Measurements from ENCODE around the gene ERFE. TPM values are rescaled to one million over a fixed set of nuclear protein-coding genes. Genes with fewer than 3 reads are reported as not detected.

Gene ERFE
- total and polyA plus RNA-seq, 2 of the 13 experiments (the other 11 are each of a cell fraction or from before 2014, with no cell fraction given), result 0.09 TPM; not detected in 1

DNA sequence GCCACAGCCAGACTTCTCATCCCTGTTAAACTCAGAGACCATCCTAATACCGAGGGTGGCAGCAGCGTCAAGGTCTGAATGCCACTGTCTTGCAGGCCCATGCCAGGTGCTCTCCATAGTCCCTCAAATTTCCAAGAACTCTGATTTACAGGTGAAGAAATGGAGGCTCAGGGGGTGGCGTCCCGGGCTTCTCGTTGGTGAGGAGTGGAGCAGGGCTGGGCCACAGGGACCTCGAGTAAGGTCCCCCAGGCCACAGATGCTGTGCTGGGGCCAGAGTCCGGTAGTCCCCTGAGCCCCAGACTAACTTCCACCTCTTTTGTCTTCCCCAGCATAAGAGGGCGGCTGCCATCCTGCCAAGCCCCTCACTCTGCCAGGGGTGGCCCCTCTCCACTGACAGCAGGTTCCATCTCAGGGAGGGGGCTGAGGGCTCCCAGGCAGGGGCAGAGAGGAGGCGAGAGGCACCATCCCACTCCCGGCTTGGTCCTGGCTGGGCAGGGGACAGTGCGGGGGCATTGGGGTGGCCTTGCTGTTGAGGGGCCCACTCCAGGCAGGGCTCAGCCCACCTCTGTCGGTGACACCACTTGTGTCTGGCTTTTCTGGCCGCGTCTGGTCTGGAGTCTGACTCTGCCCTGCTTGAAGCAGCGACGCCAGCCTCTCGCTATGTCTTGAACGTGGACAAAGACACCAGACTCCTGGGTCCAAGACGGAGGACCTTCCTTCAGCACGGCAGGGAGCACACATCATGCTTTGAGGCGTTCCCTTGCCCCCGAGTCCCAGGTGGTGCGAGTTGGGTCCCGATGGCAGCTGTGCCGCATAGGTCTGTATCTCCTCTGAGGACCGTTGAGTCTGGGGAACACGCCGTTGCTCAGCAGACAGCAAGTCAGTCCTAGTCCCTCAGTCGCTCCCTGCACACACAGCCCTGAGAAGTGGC is 36.2 kb upstream of the ERFE start:
- Histone ChIP-seq H3K27ac (ENCODE audit: extremely low read length, insufficient read depth, low read length) (no peak overlapping the region), H4K20me1 (ENCODE audit: insufficient read depth, low read length) (no peaks in the 10 kb centered on the region), H3K27me3 (ENCODE audit: control insufficient read depth in 1 of 2, insufficient read depth in 2 of 2, low read length in 2 of 2) (peaks cover 3 to 51% of the 10 kb centered on the region in 2 experiments), H3K79me2 (ENCODE audit: insufficient read depth, low read length) (no peaks in the 10 kb centered on the region), H3K36me3 (replicated peaks in 1 of 2; ENCODE audit: control insufficient read depth in 1 of 2, insufficient read depth in 2 of 2, low read length in 2 of 2) (no peaks in the 10 kb centered on the region), H3K9me3 (ENCODE audit: low read length) (no peaks in the 10 kb centered on the region), H3K4me3 (replicated peaks in 1 of 3; ENCODE audit: insufficient read depth in 1 of 3, low read depth in 2 of 3, low read length in 3 of 3) (no peak overlapping the region), H3K4me1 (ENCODE audit: insufficient read depth, low read length) (peaks cover 20% of the 10 kb centered on the region), H3K4me2 (ENCODE audit: low read depth, low read length) (no peak overlapping the region), H3K9ac (ENCODE audit: insufficient read depth, low read depth, low read length) (no peak overlapping the region), H2AFZ (ENCODE audit: low read length) (no peak overlapping the region)
- intact Hi-C loops (cut with micrococcal nuclease; ENCODE audit: unreplicated experiment) (no loop called here), in situ Hi-C loops (cut with HindIII; ENCODE audit: extremely low pct_ligation_motif_present, low pct_unique_long_range_greater_than_20kb) (no loop called here)
- no peak for ATAC-seq
- BruUV-seq (replicated peaks), result no TSS peak
- TF ChIP-seq ZNF660 (CRISPR knock-in tag; IDR thresholded peaks at IDR 0.05; ENCODE audit: borderline replicate concordance, low read depth), result no peak
- TF ChIP-seq ARNT2 (CRISPR knock-in tag; IDR thresholded peaks at IDR 0.05; ENCODE audit: low read depth), result no peak
- no peak for TF ChIP-seq BRD4 (CRISPR knock-in tag; IDR thresholded peaks at IDR 0.05)
- no peak for TF ChIP-seq ZNF816 (CRISPR knock-in tag; IDR thresholded peaks at IDR 0.05; ENCODE audit: borderline replicate concordance)
- no peak for TF ChIP-seq ESRRA (CRISPR knock-in tag; IDR thresholded peaks at IDR 0.05; ENCODE audit: low read depth)
- no peak for TF ChIP-seq NFKBIZ (CRISPR knock-in tag; IDR thresholded peaks at IDR 0.05)
- no peak for TF ChIP-seq SIN3A (IDR thresholded peaks at IDR 0.05; ENCODE audit: borderline replicate concordance, low read depth, low read length)
- no peak for TF ChIP-seq ZMYM2 (CRISPR knock-in tag; IDR thresholded peaks at IDR 0.05)
- no peak for TF ChIP-seq ARID5B (CRISPR knock-in tag; IDR thresholded peaks at IDR 0.05)
- no peak for TF ChIP-seq U2AF1 (optimal IDR thresholded peaks at IDR 0.05; ENCODE audit: low read depth, low read length)
- TF ChIP-seq, protein P1, sequence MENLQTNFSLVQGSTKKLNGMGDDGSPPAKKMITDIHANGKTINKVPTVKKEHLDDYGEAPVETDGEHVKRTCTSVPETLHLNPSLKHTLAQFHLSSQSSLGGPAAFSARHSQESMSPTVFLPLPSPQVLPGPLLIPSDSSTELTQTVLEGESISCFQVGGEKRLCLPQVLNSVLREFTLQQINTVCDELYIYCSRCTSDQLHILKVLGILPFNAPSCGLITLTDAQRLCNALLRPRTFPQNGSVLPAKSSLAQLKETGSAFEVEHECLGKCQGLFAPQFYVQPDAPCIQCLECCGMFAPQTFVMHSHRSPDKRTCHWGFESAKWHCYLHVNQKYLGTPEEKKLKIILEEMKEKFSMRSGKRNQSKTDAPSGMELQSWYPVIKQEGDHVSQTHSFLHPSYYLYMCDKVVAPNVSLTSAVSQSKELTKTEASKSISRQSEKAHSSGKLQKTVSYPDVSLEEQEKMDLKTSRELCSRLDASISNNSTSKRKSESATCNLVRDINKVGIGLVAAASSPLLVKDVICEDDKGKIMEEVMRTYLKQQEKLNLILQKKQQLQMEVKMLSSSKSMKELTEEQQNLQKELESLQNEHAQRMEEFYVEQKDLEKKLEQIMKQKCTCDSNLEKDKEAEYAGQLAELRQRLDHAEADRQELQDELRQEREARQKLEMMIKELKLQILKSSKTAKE (CRISPR knock-in tag; IDR thresholded peaks at IDR 0.05; ENCODE audit: borderline replicate concordance), result no peak
- no peak for TF ChIP-seq ZNF589 (CRISPR knock-in tag; conservative IDR thresholded peaks at IDR 0.05)
- no peak for TF ChIP-seq NFKB2 (CRISPR knock-in tag; IDR thresholded peaks at IDR 0.05; ENCODE audit: borderline replicate concordance)
- ChIA-PET POLR2A (no interaction called here), CTCF (ENCODE audit: low intra/inter-chr PET ratio, low total read pairs) (no interaction called here)
- 47% methylated on average over 18 of the region's 29 CpGs for WGBS (ENCODE audit: low lambda C conversion rate)
- DNase-seq (ENCODE audit: low spot score), result no peak
- FAIRE-seq, result no peak

Data from HepG2 (cell line).